Astrocyte of the cerebellum (primary cell): Measurements from ENCODE around the gene TTYH3.

Source experiments
- DNase-seq: peaks from one replicate; pipeline ENCODE4 v3.0.0-alpha.2; 2011; ENCODE audit warnings: low read depth
- H3K4me3 ChIP-seq: 2 replicates; pipeline ENCODE4 v1.5.1; 2011; ENCODE audit warnings: mild to moderate bottlenecking, low read depth, low read length, moderate library complexity
- CTCF ChIP-seq: IDR thresholded peaks from 2 replicates; pipeline ENCODE4 v1.5.1; 2012; ENCODE audit warnings: low read length, low read depth, moderate library complexity, mild to moderate bottlenecking; ENCODE audit errors: missing control alignments
- in situ Hi-C: cut with HindIII; loops from 2 replicates; pipeline ENCODE4 v1.10.0; 2017; ENCODE audit warnings: low sequenced_read_pairs

Gene TTYH3

DNA sequence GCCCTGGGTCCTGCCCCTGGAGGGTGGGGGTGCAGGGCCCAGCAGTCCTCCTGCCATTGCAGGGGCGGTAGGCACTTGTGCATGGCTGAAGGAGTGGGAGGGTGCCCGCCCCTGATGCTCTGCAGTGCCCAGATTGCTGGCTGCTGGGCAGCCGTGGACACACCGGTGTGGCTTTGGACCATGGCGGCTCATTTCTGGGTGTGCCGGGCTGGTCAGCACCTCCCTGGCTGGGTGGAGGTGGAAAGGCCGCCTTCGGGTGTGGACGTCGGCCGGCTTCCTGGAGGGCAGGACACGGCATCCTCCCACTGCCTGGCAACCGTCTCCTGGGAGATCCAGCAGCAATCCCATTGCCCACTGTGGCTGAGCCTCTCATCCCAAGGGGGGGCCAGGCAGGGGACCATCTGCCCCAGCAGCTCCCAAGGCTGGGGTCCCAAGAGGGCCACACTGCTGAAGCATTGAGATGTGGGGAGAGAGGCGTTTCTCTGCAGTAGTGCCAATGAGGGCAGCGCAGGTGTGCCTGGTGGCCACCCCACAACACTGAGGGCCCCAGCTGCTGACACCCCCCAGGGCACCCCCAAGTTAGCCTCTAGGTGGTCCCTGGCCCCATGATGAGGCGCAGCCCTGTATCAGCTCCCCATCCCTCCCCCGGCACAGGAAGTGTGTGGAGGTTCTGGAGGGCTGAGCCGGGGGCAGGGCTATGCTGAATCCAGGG, 12.9 kb downstream of the TTYH3 start:
- no peak for DNase-seq
- TF ChIP-seq CTCF, result no peak
- H3K4me3 ChIP-seq, result no peak overlapping the region
- in situ Hi-C loops, result no loop called here

GRCh38 chr7:2645274-2645868, 13.6 kb downstream of the TTYH3 start:
- no peak for TF ChIP-seq CTCF
- no peak for DNase-seq
- H3K4me3 ChIP-seq, result no peak overlapping the region
- in situ Hi-C loops, result no loop called here

DNA sequence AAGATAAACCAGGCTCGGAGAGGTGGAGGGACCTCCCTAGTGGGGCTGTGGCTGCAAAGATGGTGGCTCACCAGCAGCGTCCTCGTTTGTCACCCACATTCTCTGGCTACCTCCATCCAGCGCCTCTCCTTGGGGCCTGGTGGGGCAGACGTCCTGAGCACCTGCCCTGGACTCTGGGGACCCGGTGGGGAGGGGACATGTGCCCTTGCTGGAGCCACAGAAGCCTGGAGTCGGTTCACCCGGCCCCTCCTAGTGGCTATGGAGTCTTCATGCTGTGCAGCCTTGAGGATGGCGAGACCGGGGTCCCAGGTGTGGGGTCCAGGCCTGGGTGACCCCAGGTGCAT, 14.5 kb downstream of the TTYH3 start:
- TF ChIP-seq CTCF, result no peak
- no peak overlapping the region for H3K4me3 ChIP-seq
- in situ Hi-C loops, result no loop called here
- no peak for DNase-seq

DNA sequence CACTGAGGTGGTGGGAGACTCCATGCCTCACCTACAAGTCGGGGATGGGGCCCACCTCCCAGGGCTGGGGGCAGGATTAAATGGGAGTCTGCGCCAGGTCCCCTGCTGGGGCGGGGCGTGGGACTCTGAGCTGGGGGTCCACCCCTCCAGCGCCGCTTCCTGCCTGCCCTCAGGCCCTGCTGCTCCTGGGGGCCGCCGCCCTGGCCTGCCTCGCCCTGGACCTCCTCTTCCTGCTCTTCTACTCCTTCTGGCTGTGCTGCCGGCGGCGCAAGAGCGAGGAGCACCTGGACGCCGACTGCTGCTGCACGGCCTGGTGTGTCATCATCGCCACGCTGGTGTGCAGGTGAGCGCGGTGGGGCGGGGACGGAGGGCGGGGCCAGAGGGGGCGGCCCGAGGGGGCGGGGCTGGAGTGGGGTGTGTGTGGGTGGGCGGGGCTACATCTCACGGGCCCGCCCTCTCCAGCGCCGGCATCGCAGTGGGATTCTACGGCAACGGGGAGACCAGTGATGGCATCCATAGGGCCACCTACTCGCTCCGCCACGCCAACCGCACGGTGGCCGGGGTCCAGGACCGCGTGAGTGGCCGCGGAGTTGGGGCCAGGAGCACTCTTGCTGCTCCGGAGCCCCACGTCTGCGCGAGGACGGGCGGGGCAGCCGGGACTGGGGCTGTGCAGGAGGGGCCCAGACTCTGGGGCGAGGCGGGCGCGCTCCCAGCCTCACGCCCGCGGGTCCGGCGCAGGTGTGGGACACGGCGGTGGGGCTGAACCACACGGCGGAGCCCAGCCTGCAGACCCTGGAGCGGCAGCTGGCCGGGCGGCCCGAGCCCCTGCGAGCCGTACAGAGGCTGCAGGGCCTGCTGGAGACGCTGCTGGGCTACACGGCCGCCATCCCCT, 15.1 kb downstream of the TTYH3 start:
- in situ Hi-C loops, result no loop called here
- no peak for TF ChIP-seq CTCF
- no peak overlapping the region for H3K4me3 ChIP-seq
- DNase-seq, result no peak

GRCh38 chr7:2647594-2648172, 15.9 kb downstream of the TTYH3 start:
- in situ Hi-C loops, result no loop called here
- TF ChIP-seq CTCF, result no peak
- no peak overlapping the region for H3K4me3 ChIP-seq
- DNase-seq, result no peak

DNA sequence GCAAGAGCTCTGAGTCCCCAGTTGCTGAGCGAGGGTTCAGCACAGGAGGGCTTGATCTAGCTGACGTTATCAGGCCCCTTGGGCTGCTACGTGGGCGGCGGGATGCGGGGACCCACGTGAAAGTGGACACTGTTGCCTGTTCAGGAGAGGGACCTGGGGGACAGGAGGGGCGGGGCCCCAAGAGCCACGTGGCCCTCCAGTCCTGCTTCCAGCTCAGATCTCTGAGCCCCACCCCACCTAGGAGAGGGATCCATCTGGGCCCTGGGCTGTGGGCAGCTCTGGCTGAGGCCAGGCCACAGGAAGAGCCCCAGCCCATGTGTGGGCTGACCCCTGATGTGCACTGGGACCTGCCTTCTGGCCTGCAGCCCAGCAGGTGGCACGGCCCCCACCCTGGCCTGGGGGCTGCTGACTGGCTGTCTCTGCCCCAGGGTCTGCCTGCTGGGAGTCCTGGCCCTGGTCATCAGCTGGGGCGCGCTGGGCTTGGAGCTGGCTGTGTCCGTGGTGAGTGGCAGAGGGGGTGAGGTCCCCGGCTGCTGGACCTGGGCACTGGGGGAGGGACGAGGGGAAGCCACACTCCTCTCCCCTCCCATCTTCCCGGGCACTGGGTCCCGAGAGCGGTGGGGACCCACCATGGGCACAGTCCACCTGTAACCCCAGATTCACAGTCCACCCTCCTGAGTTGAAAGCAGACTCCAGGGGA, 17.5 kb downstream of the TTYH3 start:
- TF ChIP-seq CTCF, result no peak
- no peak for DNase-seq
- no peak overlapping the region for H3K4me3 ChIP-seq
- in situ Hi-C loops, result no loop called here
